Measurements from ENCODE around the gene GJA5. TPM values are rescaled to one million over a fixed set of nuclear protein-coding genes. Genes with fewer than 3 reads are reported as not detected.

The GJA5 gene
- total RNA-seq, 1 donor from 2014 or later, result 9.9 TPM

DNA sequence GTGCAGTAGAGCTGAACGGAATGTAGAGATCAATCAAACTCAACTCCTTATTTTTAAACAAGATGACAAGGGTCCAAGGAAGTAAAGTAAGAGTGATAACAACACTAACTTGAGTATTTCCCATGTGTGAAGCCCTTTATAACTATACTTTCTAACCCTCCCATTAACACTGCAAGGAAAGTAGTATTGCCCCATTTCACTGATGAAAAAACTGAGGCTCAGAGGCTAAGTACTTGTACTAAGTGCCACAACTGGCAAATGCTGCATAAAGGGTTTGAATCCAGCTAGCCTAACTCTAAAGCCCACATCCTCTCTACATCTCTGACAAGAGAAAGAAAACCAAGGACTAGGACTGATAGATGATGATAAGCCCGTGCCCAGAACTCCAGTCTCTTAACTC lies 8.2 kb upstream of the GJA5 start:
- intact Hi-C loops (cut with DNase I), result no loop called here

DNA sequence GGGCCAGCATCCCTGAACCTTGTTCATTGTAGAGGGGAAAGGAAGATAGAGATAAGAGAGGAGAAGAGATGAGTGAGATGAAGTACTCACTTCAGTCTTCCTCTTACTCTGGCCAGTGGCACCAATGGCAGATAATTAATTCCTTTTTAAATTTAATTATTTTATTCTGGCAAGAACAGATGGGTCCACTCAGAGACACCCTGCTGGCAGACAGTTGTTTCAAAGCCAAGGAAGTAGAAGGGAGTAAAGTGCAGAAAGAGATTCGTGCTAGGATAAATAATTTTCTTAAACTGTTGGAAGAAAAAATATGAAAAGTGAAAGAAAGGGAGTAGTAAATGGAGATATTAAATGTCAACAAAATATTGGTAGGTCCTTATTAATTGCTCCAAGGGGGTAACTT lies 7.7 kb upstream of the GJA5 start:
- intact Hi-C loops (cut with DNase I), result no loop called here
- no peak for DNase-seq (ENCODE audit: low spot score)

More for the DNA sequence above, 8.2 kb upstream of the GJA5 start:
- no peak for DNase-seq (ENCODE audit: low spot score)

DNA sequence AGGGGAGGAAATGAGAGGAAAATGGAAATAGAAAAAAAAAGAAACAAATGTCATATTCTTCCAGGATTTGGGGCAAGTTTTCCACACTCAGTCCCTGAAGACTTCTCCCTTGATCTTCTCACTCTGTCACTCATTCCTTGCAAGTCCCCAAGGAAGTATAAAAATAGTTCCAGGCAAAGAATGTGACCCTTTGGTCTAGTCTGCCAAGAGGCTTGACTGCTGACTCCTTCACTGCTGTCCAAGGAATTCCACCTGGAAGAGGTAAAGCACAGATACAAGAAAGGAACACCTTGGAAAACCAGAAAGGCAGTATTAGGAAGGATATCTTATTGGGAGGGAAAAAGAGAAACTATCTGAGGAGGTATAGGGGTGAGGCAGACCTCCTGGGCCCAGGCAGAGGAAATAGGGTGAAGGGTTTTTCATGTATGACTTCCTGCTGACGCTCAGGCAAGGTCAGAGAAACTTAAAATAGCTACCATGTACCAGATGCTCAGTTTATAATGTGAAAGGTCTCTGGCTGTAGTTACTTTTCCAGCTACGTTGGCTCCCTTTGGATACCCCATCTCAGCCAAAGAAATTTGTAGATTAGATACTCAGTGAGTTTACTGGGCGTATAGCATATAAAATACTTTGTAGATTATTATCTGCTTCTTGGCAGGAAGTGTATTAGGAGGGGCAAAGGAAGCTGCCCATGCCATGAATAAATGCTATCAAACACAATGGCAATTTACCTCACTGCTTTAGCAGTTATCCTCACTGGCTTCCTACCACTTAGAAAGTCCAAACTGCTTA lies 2.0 kb upstream of the GJA5 start:
- intact Hi-C loops (cut with DNase I), result no loop called here
- no peak for DNase-seq (ENCODE audit: low spot score)

DNA sequence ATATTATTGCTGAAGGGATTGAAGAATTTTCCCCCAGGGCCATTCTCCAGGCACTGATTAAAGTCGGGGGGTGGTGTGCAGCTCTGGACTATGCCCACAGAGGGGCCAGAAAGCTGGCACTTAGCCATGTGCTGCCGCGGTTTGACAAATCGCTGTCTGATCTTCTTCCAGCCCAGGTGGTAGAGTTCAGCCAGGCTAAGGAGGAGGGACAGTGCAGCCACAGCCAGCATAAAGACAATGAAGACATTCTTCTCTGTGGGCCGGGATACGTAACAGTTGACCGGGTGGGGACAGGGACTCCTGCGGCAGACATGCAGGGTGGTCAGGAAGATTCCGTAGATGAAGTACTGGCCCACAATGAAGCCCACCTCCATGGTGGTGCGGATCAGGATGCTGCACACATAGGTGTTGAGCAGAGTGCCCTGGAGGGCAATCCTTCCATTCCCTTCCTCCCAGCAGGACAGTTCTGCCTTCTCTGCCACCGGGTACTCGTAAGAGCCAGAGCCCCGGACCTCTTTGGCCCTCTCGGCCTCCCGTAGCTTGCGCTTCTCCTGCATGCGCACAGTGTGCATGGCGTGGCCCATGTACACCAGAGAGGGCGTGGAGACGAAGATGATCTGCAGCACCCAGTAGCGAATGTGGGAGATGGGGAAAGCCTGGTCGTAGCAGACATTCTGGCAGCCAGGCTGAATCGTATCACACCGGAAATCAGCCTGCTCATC lies 1.9 kb downstream of the GJA5 start:
- DNase-seq (ENCODE audit: low spot score), result no peak
- intact Hi-C loops (cut with DNase I), result no loop called here

DNA sequence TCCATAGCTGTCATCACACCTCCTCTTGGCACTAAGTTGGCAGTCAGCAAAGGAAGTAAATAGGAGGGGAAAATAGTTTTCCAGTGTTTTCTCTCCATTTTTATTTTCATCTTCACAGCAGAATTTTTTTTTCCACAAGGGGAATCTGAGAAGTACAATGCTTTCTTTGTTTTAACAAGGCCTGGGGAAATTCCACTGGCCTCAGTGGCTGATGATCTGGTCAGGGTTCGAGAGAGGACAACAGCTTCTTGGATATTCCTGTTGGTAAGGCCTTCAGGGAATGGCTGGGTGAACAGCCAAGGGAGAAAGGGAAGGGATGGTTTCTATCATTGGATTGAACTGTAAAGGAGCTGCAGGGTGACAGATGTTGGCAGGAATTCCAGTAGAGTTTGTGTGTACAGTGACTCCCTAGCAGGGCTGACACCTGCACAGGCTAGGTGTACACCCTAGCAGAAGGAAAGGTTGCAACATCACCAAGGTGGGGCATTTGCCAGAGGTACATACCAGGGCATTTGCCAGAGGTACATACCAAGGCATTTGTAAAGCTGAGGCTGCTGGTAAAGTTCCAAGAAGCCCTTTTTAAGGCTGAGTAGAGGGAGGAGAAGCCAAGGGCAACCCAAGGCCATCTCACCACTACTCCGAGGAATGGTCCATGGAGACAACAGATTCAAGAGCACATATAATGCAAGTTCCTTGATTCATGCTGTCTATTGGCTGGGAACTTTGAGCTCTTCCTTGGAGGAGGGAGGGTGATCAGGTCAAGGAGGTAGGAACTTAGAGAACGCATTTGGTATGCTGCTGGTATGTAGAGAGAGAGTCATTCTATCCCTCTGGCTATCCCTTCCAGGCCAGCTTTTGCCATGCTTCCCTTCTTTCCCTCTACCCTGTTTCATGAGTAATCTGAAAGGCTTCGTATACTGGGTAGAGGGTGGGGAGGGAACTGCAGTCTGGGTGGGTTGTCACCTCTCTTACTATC lies 3.1 kb downstream of the GJA5 start:
- no peak for DNase-seq (ENCODE audit: low spot score)
- intact Hi-C loops (cut with DNase I), result no loop called here

DNA sequence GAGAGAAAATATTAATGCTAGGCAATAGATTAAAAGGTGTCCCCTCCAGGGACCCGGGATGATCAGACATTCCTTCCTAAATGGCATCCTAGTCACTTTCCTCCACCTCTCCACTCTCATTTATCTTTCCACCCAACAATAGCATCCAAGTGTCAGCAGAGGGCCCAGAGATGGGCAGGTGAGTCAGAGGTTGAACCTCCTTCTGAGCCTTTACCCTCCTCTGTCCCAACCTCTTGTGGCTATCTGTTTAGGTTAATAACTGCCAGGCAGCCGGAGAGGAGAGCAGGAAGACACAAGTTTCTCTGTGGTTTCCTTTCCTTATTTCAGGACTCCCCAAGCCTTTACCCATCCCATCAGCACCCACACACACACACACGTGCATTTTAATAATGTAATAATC lies 4.1 kb downstream of the GJA5 start:
- intact Hi-C loops (cut with DNase I), result no loop called here
- DNase-seq (ENCODE audit: low spot score), result no peak

DNA sequence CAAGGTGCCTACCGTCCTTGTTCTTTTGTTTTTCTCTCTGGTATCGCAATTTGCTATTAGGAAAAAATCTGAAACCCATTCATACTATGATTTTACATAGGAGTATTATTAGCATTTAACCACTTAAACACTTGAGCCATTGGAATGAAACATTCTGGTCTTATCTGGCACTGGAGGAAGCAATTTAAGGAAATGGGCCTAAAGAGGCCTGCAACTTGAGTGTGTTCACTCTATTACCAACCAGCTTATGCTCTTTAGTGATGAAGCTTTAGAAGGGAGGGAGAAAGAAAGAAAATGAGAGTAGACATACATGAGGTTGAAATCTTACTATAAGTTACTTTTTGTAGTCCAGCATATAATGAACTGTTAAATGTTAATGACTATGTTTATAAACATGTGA lies 5.7 kb downstream of the GJA5 start:
- DNase-seq (ENCODE audit: low spot score), result no peak
- intact Hi-C loops (cut with DNase I), result no loop called here

DNA sequence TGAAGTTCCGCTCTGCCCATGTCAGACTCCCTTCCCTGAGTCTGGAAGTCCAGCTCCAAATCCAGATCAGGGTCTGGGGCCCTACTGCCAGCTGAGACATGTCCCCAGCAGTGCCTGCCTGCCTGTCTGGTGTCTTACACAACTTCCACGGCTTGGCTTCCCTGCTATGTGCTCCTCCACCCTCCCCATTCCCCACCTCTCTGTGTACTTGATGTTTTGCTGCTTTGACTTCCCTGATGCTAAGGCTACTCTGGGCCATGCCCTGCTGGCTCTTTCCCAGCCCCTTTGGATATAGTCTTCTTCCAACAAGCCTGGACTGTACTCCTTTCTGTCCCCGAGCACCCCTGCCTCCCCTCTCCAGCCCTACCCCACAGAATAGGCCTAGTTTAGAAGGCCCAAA lies 7.3 kb downstream of the GJA5 start:
- DNase-seq (ENCODE audit: low spot score), result no peak
- intact Hi-C loops (cut with DNase I), result no loop called here

DNA sequence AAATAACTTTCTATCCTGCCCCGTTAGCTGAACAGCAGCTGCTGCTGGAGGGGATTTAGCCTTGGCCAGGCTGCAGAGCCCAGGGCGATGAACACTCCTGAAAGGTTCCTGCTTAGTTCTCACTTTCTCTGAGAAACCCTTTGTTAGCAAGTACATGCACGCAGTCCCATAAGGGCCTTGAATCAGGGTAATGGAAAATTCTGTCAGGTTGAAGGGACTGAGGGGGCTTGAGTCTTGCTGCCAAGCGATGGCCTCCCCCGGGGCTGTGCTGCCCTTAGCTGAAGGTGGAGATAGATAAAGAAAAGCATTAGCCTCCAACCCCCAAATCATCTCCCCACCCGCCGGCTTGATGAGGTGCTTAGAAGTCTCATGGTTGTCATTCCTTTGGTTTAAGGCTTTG lies 7.9 kb downstream of the GJA5 start:
- intact Hi-C loops (cut with DNase I), result no loop called here
- no peak for DNase-seq (ENCODE audit: low spot score)

DNA sequence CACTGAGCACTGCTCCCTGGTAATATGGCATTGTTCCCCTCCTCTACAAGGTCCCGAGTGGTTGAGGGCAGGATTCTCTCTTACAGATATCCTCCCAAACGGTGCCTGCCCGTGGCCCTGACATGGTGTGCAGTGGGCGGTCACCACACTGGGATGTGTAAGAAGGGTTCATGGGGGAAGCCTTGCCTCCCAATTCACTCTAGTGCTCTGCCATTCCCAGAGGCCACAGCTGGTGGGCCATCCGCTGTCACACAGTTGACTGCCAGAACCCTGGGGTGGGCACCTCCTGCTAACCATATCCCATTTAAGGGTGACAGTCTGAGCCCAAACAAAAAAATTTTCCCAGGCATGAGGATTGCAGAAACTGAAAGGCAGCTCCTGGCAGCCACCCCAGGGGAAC lies 9.1 kb downstream of the GJA5 start:
- intact Hi-C loops (cut with DNase I), result no loop called here
- DNase-seq (ENCODE audit: low spot score), result no peak

DNA sequence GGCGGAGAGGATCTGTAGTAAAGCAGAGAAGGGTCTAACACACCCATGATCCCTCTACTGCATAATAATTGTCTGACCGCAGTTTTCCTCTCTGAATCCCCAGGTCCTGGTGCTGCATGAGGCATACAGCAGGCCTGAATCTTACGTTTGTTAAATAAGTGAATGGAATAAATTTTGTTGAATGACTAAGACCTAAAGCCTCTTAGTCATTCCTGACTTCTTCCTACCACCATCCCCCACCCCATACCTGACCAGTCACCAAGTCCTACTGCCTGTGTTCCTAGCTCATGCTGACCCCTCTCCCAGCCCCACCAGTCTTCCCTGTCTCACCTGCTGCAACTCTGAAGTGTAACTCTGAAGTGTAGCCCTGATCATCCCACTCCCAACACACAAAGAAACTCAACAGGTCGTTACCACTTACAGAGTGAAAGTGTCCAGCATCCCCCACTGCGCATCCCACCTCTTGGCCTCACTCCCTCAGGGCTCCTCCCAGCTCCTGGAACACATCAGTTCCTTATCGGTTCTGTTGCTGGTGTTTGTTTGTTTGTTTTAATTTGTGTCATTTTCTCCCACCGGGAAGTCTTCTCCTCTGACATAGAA lies 9.7 kb downstream of the GJA5 start:
- intact Hi-C loops (cut with DNase I), result no loop called here
- DNase-seq (ENCODE audit: low spot score), result no peak

DNA sequence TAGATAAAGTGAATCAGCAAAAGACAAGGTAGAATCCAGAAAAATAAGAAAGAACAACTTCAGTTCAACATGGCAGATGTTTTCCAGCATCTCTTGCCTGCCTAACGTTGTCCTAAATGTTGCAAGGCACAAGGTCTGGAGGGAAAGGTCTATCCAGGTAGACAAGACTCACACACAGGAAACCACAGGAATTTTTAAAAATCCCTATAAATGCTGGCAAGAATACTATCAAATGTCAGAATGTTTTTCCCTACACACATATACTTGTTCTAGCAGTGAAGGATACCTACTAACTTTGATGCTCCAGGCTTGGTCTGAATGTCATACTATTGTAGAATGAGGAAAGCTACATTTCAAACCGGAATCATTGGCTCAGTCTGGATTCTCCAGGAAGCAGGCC lies 10.6 kb downstream of the GJA5 start:
- no peak for DNase-seq (ENCODE audit: low spot score)
- intact Hi-C loops (cut with DNase I), result no loop called here

DNA sequence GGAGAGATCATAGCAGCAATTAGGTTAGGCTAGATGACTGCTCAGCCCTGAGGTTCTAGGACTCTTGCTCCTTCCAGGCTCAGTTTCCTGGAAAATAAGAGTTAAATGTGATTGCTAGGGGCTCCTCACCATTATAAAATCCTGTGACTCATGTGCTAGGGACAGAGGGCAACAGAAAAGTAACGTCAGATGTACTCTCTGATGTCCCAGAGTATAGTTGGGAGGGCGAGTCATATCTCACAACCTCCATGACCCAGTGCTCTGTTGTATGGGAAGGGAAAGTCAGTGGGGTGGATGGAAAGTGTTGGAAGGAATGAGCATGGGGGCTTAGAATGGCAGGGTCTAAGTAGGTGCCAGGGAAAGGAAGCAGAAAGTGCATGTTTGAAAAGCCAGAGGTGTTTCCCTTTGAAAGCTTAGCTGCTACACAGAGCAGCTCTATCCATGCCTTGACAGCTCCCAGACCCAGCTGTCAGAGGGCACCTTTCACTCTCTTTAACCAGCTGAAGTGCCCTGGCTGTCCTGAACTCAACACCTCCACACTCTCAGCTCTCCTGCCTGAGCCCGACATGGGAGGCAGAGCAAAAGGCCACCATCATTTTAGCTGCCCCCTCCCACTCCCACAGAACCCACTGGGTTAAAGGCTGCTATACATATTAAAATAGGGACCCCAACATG lies 11.6 kb downstream of the GJA5 start:
- intact Hi-C loops (cut with DNase I), result no loop called here
- no peak for DNase-seq (ENCODE audit: low spot score)

DNA sequence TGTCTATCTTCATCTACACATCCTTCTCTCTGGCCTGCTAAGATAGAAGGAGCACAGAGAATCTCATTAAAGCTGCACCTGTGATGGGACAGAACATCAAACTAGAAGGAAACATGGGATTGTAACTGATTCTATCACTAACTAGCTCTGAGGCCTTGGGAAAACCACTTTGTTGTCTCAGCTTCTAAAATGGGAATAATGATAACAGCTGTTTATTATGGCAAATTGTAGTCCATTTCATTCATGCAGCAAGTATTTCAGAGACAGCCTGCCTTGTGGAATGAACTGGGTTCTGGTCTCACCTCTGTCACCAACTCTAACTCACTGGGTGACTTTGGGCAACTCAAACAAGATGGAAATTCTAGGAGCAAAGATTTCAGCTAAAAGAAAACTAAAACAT lies 12.4 kb downstream of the GJA5 start:
- DNase-seq (ENCODE audit: low spot score), result no peak
- intact Hi-C loops (cut with DNase I), result no loop called here

DNA sequence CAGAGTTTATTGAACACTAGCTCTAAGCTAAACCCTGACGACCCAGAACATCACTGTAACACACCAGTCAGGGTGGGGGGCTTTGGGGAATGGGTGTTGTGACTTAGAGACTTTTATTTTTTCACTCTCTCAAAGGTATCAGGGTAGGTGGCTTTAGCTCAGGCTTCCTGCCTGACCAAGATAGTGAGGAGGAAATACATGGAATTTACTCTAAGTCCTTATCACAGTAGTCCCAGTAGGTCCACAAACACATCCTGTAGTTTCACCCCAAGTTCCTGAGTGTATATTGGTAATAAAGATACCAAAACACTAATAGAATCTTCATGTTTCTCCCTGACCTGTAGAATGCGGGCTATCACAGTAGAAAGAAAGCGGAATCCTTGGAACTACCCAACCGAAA lies 15.1 kb downstream of the GJA5 start:
- no peak for DNase-seq (ENCODE audit: low spot score)
- intact Hi-C loops (cut with DNase I), result no loop called here

DNA sequence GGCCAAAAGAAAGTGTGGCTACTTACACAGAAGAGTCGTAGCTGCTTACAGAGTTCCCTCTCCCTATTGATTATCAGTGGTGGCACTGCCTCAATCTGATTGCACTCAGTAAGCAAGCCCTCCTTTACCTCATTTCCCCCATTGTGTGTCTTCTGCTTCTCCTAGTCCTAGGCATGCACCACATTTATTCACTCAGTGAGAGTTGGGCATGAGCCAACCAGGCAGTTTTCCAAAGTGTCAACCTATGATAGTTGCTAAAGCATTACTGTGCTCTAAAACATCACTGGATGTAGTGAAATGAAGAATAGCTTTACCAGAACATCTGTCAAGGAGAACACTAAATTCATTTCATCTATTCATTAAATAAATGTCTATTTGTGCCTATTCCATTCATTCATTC lies 19.3 kb downstream of the GJA5 start:
- intact Hi-C loops (cut with DNase I), result no loop called here
- no peak for DNase-seq (ENCODE audit: low spot score)

DNA sequence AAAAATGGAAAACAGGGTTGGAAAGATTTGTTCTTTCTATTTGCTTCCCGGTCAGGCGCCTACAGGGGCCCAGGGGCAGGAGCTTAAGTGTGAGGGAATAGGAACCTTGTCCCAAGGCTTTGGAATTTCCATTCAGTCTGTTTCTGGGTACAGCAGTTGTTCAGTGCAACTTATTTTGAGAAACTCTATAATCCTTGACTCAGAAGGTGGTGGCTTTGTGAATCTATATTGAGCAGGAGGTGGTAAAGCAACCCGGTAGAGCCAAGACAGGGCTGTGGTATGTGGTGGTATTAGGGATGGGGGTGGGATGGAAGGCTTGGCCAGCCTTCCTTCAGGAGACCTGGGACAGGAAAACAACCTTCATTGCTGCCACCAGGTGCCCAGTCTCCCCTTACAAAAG lies 20.0 kb downstream of the GJA5 start:
- intact Hi-C loops (cut with DNase I), result no loop called here
- no peak for DNase-seq (ENCODE audit: low spot score)

DNA sequence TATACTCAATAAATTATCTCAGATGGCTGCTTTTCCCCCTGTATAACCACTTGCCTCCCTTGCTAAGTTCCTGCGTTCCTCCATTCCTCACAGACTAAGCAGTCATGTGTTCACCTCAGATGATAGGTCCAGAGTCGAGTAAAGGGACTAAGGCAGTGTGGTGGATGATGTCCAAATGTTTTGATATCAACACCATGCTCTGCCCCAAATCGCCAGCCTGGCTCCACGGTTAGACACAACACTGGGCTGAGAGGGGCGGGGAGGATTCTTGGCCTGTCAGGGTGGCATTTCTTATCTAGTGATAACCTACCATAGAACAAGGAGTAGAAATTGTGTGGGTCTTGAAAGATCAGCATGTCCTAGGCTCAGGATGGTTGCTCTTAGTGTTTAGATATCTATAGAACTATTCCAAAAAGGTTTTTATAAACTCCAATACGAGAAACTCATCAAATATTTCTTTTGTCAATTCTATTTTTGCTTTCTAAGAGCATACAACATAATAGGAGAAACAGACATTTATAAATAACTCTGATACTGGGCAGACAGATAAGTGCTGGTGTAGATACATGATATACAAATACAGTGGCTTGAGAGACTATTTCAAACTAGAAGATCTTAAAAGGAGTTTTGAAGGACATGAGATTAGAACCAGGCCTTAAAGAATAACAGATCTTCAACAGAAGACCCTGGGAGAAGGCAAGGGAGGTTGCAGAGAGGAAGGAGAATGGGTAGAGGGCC lies 21.5 kb downstream of the GJA5 start:
- intact Hi-C loops (cut with DNase I), result loop anchor here (2.0 kb wide), 1 partner anchor 82 kb away; no protein-coding TSS in a partner anchor
- no peak for DNase-seq (ENCODE audit: low spot score)

DNA sequence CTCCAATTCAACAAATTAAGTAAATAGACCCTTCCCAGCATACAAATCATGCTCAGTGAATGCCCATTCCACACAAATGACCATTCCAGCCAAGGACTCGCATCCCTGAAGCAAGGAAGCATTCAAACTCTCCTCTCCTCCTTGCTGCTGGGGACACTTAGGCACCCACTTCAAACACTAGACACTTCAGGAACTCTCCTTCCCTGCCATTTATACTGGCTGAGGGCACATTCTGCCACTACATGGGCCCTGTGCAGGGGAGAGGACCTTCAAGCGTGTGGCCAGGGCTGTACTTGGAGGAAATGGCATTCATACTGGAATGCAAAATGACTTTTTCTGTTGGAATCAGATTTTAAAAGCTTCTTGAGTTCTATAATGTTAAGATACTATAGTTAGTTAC lies 22.3 kb downstream of the GJA5 start:
- intact Hi-C loops (cut with DNase I), result loop anchor here (2.0 kb wide), 1 partner anchor 83 kb away; no protein-coding TSS in a partner anchor
- no peak for DNase-seq (ENCODE audit: low spot score)

Data from cardiac septum (tissue), 1 donor.